Activated CD8-positive, alpha-beta memory T cell treated with anti-CD3 and anti-CD28 coated beads for 1 hour (primary cell): ENCODE measurements around the gene ADGRB2.

Source experiments
- DNase-seq, 2 donors: peaks; one replicate each; pipeline ENCODE4 v3.0.0-alpha.2; 2020; ENCODE audit warnings: low read depth in 1 of 2; ENCODE audit errors: extremely low read depth in 1 of 2

The ADGRB2 gene

DNA sequence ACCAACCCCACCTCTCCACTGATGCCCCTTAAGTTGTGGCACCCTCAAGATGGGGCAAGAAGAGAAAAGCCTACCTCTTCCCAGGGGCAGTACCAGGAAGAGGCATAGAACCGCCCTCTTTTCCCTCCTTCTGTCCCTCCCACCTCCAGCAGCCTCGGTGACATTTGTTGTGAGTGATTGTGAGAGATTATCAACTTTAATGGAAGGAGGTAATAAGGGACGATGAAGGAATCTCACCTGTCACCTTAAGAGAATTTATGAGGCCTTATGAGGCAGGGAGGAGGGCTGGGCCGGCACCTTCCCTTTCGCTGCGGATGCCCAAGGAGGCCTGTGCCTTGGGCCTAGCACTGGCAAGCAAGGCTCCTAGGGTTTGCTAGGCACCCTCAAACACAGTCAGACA, 1.4 kb upstream of the ADGRB2 start:
- DNase-seq, result no peak

DNA sequence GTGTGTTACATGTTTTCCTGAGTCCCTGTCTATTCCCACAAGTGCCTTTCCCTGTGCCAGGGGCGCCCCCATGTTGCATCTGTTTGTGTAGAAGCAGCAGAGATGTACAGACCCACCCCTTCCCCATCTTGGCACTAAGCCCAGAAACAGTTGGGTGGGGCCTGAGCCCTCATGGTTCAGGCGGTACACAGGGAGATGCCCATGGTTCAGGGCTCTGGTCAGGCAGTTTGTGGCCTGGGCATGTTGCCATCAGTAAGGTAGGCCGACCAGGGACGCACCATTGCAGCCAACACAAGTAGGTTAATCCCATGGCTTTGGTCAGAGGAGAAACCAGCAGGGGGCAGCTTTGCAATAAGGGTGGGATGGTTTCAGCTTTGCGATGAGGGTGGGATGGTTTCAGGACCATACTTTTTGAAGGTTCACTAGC, 914 bp upstream of the ADGRB2 start:
- DNase-seq, result no peak

- DNase-seq, result no peak
These were observed 349 bp downstream of the ADGRB2 start for GRCh38 chr1:31763671-31764311.

DNA sequence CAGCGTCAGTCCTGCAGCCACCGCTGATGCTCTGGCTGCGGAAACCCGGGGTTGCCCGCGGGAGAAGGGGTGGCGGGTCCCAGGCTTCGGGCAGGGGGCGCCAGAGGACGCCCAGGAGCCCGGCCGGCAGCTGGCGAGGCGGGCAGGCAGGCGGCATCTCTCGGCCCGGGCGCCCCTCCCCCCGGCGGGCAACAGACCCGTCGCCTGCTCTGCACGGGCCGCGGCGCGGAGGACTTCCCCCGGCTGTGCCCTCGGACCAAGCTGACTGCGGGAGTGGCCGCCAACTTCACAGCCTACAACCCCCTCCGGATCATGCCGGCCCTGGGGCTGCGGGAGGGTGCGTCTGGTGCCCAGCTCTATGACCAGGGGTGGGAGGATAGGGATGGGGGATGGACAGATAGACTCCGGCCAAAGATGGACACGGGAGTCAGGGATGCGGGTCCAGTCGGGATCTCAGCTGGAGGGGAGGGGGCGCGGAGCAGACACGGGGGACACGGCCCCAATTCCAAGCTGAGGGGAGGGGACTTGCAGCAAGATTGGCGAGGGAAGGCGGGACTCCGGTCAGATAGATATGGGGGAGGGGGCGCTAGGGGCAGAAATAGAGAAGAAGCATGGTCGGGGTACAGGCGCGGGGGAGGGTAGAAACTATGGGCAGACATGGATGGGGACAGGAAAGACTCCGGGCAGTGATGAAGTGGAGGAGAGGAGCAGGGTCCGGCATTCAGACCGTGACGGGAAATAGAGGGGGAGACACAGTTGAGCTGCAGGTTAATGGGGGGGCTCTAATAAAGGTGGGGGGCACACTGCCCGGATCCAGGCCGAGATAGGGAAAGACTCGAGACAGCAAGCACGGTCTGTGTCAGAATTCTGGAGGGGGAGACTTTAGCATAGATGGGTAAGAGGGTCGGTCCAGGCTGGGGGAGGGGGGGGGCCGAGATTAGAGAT, 1.1 kb downstream of the ADGRB2 start:
- DNase-seq, result peak in 1 of 2 donors; percentile 57

DNA sequence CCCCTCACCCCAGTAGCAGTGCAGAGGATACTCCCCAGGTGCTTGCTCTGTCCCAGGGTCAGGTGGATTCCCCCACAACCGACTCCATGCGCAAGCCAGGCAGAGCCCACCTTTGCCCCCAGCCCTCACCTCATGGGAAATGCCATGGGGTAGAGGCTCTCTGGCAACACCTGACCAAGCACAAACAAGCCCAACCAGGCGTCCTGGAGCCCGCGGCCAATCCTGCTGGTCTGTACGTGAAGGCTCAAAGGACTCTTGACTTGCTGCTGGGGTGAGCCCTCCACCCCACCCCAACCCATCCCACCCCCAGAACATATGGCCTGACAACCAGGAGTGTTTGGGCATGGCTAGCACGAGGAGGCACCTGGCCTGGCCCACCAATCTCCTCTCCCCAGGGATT, 1.8 kb downstream of the ADGRB2 start:
- no peak for DNase-seq

- DNase-seq, result no peak
These were observed 2.3 kb downstream of the ADGRB2 start for GRCh38 chr1:31761883-31762282.

DNA sequence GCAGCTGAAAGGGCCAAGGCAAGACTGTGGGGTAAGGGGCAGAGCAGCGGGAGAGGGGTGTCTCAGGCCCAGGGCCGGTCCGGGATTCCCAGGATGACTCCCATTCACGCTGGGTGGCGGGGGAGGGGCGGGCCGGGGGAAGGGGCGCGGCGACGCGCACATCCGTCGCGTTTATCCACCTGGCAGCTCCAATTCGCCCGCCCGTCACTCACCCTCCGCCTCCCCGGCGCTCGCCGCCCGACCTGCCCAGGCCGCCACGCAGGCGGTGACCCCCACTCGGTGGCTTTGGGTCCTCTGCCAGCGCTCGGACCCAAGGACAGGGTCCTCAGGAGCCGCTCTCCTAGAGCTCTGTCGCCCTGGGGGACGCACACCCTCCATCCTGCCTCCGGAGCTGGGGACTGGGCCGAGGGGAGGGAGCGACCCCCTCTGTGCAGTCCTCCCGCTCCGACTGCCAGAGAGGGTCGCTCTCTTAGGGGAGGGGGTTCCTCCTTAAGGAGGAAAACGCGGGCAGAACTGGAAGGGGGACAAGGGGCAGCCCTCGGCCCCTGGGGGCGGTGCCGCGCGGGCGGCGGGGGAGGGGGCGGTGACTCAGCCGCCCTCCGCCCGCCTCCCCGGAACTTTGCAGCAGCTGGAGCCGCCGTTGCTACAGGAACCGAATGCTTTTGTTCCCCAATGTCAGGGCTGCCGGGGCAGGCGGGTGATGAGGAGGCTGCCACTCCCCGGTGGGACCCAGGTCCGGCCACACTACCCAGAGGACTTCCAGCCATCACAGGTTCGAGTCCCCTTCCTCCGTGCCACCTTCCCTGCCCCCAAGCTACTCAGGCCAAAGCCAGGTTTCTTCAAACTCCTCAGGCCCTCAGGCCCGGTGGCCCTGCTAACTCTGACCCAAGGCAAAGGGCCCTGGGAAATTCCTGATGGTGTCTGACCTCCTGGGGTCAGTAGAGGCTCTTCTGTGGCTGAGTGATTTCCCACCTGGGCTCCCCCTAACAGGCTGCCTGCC, 3.4 kb downstream of the ADGRB2 start:
- peak; percentile 33 to 58 for DNase-seq

- no peak for DNase-seq
These were observed 4.7 kb downstream of the ADGRB2 start for GRCh38 chr1:31759298-31760023.

- DNase-seq, result no peak
These were observed 5.3 kb downstream of the ADGRB2 start for GRCh38 chr1:31758823-31759222.

DNA sequence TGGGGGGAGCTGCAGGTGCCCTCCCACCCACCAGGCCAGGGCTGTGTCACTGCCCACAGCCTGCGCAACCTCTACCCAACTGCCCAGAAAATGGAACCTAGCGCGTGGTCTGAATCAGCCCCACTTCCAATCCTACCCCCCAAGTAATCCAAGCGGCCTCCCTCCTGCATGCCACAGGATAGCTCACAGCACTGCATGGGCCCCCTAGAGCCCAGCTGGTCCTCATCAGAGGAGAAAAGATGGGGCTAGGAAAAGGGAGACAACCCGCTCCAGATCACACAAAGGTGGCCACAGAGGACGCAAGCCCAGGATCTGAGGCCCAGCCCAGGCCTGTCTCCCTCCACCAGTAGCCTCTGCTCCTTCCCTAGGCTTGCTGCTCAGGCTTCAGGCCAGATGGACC, 6.2 kb downstream of the ADGRB2 start:
- no peak for DNase-seq

DNA sequence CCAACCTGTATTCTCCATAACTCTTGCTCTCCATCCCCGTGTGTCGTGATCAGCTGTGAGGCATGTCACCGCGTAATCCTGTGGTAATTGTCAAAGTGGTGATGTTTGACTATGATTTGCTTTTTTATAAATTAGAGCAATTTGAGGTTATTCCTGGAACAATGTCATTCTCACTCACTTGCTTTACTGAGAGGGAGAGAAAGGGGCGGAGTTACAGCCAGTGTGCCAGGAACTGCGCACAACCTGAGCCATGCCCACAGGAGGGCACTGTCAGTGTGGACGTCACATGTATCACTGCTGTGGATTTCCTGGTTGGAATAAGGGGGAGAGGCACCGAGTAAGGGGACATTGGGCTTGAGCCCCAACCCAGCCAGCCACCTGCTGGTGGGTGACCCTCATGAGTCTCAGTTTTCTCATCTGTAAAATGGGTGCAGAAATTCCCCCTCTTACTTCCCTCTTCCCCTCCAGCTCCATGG, 6.9 kb downstream of the ADGRB2 start:
- no peak for DNase-seq

DNA sequence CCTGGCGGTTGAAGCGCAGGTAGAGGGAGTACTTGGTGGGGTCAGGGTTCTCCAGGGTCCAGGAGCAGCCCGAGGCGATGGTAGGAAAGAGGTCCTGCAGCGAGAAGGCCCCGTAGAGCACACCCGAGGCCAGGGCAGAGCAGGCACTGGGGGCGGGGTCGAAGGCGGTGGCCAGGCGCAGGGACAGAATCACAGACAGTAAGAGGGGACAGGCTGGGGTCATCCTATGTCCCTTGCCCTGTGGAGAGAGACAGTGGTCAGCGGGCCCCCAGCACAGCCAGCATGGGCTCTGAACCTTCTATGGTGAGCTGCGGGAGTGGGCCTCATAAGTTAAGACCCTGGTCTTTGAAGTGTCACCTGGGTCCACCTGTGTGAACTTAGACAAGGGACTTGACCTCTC, 7.6 kb downstream of the ADGRB2 start:
- DNase-seq, result no peak

DNA sequence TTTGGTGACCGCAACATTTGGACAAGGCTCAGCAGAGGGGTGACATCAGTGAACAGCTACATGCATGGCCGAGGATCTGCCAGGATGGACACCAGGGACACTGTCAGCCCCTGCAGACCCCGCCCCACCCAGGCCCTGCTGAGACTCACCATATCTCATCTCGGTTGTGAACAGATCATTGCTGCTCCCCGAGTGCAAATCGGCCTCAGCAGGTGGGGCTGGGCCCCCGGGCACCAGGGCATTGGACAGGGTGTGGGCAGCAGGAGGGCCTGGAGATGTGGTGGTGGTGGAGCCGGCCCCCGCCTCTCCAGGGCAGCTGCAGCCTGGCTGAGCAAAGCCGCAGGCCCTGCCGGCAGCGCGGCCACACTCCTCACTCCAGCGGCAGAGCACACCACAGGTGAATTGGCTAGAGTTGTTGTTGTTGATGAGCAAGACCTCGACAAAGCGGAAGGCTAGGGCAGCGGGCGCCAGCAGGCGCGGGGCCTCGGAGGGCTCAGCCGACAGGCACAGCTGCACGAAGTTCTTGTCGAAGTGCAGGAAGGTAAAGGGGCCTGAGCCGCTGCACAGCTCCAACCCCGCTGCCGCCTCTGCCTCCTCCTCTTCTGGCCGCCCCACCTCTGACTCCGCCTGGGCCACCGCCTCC, 8.2 kb downstream of the ADGRB2 start:
- DNase-seq, result no peak

GRCh38 chr1:31755197-31755611, 8.9 kb downstream of the ADGRB2 start:
- DNase-seq, result no peak

- DNase-seq, result no peak
These were observed 9.7 kb downstream of the ADGRB2 start for GRCh38 chr1:31754397-31754796.

DNA sequence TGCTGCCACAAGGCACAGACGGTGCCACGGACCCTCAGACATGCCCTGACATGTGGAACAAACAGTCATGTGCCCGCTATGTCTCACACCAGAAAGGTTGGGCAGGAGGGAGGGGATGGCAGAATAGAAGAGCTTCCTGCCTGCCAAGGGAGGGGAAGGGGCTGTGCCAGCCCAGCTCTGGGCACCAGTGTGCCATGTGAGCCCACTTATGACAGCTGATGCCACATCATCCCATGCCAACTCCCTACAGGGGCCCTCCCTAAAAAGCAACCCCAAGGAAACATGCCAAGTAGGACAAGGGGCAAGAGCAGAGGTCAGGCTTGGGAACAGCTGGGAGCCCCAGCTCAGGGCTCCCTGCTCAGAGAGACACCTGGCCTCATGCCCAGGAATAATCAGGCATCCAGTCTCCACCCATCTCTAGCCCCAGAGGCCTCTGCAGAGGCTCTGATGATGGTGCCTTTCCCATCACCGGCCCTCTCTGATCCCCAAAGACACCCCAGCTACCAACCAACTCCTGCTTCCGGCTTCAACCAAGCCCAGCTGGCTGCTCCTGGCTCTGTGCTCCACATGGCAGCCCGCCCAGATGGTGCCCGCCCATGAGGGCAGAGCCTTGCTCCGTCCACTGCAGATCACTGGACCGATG, 10.3 kb downstream of the ADGRB2 start:
- no peak for DNase-seq

- DNase-seq, result no peak
These were observed 11.1 kb downstream of the ADGRB2 start for GRCh38 chr1:31752952-31753475.

DNA sequence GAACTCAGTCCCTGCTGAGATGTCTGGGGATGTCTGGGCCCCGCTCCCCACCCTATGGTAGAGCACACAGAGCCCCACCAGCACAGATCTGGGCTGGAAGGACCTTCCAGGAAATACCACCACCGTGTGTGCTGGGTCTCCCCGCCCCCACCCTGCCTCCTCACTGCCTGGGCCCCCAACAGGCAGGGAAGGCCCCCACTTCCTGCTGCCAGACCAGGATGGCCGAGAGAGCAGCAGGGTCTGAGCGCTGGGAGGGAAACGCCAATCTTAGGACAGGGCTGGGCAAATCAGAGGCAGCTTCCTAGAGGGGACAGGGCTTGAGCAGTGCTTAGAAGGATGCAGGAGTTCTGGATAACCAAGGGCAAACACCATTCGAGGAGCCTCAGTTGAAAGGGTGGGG, 11.9 kb downstream of the ADGRB2 start:
- DNase-seq, result no peak

DNA sequence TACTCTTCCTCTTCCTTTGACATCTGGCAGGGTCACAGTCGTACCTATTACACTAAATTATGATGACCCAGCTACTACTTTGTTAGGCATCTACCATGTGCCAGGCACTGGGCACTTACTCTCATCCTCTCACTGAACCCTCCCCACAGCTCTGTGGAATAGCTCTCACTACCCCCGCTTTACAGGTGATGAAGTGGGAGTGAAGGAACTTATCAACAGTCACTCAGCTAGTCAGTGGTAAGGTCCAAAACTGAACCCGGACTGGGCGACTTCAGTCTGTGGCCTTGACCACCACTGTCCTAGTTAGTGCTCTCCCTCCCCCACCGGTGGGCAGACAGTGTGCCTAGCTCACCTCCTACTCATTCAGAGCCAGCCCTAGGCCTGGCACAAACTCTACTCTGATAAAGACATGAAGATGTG, 12.3 kb downstream of the ADGRB2 start:
- DNase-seq, result no peak
